HG03097 (cell line): ENCODE results near the gene CCDC192.
"Not testable (repeated sequence)": the region's sequence is repeated elsewhere in the genome, so short reads cannot be mapped to it uniquely, and the experiment has no call there.

ENCODE experiments used
- ATAC-seq: cut with Tn5 transposase; IDR thresholded peaks from one replicate; pipeline ENCODE4 v1.9.1; 2021; ENCODE audit not compliant: unreplicated experiment, low FRiP score

Gene CCDC192

DNA sequence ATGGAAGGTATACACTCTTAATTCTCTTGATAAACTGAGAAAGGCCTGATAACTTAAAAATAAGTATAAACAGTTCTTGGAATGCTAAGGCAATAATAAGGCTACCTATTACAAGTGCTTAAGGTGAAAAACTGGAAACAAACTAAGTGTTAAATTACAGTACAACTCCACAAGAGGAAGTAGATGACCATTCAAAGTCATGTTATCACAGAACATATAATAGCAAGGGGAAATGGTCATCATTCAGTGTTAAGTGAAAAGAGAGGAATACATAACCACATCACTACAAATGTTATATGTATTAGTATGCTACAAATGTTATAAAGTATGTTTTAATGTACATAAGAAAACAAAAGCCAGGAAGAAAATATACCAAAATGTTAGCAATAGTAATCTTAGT lies 135.9 kb downstream of the CCDC192 start:
- ATAC-seq, result peak; percentile 34

DNA sequence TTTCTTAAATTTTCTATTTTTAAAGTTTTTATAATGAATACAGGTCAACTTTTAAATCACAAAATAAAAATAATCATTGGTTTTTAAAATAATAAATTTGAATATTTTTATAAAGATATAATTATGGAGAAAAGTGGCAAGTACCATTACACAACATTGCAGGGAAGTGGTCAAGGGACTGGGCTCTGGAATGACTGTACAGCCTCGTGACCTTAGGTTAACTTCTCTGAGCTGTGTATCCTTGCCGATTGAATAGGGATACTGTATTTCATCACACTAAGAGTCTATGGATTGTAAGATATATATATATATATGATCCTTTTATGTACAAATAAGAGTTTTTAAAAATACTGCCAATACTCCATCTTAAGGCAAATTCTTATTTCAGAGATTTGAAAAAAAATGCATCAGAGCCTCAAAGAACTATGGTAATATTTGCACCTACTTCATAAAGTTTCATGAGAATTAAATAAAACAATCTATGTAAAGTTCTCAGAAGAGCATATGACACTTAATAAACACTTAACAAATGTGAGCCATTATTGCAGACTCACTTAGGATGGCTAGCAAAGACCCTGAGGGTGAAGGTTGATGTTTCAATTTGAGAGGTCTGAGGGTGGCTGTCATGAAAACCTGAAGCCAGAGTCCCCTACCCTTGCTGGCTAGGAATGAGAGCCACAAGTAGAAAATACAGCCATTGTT lies 136.5 kb downstream of the CCDC192 start:
- peak; percentile 46 for ATAC-seq

DNA sequence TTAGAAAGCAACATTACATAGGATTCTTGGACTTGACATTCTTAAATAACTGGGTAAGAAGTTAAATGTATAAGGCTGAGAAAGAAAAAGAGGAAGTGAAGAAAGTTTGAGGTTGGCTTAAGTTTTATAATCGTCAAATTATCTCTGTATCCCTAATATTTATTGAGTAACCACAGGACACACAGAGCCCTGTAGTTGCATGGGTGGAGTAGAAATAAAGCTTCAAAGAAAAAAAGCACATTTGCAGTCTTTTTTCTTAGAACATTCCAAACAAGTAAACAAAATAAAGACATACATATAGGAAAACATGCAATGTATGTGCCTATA lies 137.0 kb downstream of the CCDC192 start:
- peak; percentile 42 for ATAC-seq

DNA sequence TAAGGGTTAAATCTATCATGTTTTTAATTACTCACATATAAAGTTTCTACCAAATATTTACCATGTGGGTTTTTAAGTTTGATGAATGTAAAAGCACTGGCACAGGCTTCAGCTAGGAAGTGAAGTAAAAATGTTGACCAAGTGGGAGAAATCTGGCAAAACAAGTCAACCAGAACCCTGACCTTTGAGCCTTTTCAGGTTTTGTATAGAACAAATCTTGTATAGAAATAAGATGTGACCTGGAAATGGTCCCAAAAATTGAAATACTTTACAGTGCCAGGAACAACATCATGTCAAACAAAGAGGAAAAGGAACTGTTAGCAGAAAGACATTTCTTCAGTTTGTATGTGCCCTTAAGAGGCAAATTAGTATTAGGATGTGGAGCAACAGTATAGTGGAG lies 137.6 kb downstream of the CCDC192 start:
- ATAC-seq, result no peak

DNA sequence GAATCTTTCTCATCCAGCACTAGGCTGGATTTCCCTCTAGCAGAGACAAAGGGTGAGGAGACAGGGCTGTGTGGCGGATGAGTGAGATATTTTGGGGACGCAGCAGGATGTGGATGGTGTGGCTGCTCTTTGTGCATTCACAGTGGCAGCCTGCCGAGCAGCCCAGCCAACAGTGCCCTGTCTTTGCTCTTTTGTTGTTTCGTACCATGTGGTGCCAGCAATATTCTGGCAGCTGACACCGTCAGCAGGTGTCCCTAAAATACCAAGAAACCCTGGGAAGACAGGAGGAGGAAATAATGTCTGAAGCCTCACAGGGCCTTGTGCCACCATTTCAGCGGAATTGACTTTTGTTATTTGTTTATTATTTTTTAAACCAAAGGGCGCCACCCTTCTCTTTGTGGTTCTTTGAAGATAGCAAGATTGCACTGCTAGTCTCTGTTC lies 141.4 kb downstream of the CCDC192 start:
- no peak for ATAC-seq

DNA sequence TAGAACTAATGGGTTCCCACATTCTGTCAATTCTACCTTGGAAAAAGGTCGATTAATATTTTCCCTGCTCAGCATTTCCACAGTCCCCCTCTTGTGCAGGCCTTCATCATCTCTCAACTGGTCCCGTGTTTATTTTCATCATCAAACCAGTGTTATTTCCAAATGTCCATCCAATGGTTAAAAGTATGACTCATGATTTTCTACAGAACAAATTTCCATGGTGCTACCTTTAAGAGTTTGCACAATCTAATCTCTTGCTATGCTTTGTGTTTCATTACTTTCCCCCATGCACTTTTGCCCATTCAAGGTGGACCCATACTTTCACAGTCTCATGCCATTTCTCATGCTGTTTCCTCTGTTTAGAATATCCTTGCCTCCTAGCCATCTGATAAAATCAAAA lies 143.7 kb downstream of the CCDC192 start:
- ATAC-seq, result no peak

DNA sequence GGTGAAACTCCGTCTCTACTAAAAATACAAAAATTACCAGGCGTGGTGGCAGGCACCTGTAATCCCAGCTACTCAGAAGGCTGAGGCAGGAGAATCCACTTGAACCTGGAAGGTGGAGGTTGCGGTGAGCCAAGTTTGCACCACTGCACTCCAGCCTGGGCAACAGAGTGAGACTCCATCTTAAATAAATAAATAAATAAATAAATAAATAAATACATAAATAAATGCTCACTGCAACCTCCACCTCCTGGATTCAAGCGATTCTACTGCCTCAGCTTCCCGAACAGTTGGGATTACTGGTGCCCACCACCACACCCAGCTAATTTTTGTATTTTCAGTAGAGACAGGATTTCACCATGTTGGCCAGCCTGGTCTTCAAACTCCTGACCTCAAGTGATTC lies 144.4 kb downstream of the CCDC192 start:
- ATAC-seq, result not testable (repeated sequence)

DNA sequence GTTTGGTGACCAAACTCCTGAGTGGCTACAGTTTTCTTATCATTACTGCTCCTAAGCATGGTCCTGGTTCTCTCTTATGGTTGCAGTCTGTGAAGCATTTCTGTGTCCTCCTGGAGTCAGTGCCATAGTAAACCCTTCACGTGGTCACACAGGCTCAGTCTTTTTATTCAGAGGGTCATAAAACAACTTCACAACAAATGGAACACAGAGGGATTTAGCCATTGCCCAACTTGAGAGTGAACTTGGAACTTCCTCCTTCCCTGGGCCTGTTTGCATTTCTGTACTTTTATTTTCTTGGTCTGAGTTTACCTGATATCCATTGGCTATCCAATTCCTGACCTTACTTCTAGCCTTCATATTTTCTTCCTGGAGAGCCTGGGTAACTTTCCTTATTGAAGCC lies 144.9 kb downstream of the CCDC192 start:
- no peak for ATAC-seq

DNA sequence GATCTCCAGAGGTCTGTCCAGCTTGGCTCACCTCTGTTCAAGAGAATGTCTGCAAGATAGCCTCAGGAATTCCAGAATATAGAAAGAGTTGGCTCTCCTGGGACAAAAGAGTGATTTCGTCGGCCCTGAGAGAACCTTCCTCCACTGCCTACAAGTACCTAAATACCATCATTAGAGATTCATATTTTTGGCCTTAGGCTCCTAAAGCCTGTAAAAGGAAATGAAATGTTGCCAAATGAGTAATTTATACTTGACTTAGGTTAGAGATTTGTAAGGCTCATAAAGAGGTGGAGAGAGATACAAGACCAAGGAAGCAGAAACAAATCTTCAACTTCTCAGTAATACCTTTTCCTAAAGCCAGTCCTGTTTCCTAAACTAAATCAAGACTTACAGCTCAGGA lies 146.2 kb downstream of the CCDC192 start:
- no peak for ATAC-seq

DNA sequence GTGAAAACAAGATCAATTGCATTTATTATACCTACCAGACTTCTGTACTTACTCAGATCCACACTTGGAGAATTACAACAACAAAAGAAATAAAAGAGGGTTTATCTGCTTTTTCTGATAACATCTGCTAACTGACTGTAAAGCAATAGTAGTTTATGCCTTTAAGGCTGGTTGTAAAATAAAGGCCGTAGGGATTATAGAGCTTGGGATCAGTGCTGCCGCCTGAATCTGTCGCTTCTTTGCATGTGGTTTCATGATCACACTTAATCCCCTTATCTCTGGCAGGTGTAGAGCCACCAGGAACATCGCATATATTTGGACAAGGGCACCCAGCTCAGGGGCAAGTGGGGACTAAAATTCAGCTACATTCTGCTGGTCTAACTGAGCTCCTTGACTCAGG lies 146.7 kb downstream of the CCDC192 start:
- ATAC-seq, result no peak

DNA sequence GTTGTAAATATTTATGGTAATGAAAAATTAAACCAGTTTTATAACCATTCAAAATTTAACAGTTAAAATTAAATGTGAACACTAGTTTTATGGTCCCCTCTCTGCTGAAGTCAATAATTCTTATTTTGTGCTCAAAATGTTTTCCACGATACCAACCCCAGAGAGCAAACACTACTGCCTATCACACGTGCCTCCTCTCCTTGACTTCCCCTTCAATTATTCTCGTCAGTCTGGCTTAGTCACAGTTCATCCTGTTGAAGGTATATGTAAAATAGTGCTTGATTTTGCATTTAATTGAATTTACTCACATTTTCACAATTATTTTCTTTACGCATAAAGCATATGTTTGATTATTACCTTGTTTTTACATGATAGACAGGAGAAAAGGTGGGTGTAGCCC lies 148.8 kb downstream of the CCDC192 start:
- ATAC-seq, result no peak

DNA sequence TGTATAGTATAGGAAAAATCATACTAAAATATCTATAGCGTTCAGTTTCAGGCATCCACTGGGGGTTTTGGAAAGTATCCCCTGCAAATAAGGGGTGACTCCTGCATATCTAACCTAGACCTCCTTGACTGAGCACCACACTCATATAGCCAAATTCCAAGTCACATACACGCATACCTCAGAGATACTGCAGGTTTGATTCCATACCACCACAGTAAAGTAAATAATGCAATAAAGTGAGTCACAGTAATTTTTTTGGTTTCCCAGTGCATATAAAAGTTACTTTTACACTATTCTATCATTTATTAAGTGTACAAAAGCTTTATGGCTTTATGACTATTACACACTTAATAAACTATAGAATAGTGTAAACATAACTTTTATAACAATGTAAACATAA lies 151.3 kb downstream of the CCDC192 start:
- no peak for ATAC-seq

DNA sequence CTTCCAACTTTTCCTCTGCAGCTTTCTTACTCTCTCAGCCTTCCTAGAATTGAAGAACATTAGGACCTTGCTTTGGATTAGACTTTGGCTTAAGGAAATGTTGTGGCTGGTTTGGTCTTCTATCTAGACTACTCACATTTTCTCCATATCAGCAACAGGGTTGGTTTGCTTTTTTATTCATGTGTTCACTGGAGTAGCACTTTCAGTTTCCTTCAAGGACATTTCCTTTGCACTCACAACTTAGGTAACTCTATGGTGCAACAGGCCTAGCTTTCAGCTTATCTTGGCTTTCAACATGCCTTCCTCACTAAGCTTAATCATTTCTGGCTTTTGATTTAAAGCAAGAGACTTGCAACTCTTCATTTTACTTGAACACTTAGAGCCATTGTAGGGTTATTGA lies 153.1 kb downstream of the CCDC192 start:
- ATAC-seq, result peak; percentile 97

DNA sequence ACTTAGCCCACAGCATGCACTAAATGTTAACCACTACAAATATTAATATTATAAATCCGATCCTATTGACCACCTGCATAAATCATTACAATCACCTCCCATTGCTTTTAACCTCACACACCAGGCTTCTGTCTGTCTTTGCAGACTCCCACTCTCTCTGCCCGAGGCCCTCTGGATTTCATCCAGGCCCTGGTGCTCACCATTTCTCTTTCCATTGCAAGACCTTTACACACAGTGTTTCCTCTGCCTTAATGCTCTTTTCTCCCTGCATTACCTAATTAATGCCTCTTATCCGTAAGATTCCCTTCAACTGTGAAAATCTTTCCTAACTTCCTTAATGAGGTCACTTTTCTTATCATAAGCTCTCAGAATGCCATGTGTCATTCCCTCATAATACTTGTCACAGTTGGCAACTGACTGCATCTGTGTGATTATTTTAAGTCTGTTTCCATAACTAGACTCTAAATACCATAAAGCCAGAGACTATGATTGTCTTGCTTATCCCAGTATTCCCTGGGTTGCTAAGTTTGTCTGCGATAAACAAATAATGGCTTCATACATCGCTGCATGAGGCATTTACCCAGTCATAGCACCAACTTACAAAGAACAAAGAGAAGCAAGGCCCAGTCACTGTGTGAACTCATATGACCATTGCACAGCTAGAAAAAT lies 155.1 kb downstream of the CCDC192 start:
- ATAC-seq, result no peak

DNA sequence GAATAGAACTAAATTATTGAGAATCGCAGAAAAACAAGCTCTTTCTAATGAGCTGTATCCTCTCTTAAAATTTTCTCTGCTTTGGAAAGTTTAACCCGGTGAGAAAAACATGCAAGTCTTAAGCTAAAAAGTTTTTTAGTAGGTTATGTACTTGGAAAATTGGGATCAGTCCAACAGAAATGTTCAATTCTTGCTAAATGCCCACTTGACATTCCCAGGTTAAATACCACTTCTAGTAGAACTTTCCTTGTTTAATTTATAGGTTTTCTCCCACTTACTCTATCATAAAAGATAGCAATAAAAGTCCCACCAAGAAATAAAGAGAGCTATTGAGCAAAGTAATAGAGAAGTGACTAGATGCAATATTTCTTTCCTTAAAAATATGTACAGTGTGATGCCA lies 157.1 kb downstream of the CCDC192 start:
- ATAC-seq, result no peak

DNA sequence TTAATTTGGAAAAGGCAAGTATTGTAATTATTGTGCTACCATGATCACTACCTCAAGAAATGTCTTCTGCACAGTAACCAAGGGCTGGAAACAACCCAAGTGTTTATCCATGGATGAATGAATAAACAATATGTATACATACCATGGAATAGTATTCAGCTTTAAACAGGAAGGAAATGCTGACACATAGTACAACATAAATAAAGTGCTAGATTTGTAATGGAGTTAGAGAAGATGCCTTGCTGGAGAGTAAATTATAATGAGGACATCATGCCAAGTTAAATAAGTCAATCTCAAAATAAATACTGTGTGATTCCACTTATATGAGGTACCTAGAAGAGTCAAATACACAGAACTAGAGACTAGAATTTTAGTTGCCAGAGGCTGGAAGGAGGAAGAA lies 160.0 kb downstream of the CCDC192 start:
- no peak for ATAC-seq

DNA sequence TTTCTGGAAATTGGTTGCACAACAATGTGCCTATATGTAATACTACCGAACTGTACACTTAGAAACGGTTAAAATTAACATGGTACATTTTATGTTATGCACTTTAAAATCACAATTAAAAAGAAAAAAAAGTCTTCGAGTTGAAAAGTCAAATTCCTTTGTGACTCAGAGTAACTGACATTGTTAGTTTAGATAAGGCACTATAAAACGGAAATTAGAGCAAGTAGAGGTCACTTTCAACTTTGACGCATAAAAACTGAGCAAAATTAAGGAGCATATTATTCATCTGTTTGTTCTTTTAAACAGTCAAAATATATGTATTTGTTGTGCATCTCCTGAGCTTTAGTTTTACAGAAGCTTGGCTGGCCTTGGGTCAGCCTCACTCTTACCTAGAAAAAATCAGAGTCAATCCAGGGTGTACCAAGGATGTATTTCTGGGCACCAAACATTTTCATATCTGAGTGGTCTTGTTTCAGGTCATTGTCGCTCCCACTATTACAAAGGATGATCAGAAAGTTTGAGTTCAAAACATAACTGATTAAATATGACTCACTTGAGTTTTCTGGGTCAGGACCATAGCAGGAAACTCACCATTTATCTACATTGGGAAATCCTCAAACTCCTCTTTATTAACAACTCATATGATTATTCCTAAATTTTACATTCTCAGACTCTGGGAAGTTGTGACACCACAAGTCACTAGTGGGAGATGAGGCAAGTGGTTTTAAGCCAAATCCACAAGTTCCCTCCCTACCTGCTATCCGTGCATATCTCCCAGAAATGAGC lies 160.6 kb downstream of the CCDC192 start:
- no peak for ATAC-seq

DNA sequence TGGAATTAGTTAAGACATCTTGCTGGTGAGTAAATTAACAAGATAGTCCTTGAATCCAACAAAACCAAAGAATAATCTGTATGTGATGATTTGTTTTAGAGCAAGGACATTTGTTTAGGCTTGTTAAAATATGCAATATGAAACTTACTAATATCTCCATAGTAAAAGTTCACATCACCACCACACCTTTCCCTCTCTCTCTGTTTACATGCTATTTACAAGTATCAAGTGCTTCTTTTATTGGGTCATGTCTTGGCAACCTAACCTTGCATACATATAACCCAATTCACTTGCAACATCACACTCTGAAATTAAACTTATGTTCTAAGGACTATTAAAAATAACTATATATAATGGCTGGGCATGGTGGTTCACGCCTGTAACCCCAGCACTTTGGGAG lies 161.3 kb downstream of the CCDC192 start:
- no peak for ATAC-seq

DNA sequence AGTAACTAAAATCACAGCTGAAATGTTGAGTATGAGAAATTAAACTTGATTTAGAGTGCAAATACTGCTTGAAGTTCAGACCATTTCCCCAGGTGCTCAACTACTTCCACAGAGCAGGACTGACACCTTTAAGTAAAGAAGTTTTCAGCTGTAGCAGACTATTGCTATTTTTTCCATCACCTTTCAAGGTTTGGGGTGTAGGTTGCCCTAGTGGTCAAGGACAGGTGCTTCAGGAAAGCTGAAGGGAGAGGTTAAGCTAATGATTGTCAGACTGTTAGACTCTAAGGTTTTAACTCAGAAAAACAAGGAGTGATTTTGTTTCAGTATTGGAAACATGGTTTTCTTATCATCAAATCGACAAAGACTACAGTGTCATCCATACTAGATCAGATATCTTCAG lies 162.1 kb downstream of the CCDC192 start:
- ATAC-seq, result no peak

DNA sequence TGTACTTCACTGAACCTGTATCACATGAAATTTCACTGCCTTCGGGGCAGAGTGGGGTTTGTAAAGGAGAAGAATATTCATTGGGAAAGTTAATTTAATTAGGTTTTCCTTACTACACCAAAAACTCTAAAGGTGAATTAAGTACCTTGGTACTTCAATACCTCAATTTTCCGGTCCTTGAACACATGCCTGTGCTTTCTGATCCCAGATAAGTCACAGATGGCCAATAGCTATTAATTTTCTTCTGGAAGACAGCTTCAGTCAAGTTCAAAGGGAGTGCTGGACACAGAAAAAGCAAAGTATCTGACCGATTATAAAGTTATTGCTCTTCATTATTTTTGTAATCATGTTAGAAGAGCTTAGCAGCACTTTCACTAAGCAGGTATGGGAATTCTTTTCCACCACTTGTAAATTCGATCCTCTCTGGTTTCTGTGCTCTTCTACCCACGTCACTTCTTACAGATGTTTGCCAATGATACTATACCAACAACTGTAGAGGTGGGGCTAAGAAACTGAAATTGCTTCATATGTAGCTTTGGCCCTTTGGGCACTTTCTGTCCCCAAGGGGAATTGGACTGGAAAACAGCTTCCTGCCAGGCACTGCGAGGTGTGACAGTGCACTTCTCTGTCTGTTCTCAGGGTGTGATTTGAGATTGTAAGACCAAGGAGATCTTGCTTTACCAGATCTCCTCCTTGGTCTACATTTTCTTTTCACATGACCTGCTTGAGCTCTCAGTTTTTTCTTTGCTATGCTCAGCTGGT lies 164.0 kb downstream of the CCDC192 start:
- ATAC-seq, result peak; percentile 84

DNA sequence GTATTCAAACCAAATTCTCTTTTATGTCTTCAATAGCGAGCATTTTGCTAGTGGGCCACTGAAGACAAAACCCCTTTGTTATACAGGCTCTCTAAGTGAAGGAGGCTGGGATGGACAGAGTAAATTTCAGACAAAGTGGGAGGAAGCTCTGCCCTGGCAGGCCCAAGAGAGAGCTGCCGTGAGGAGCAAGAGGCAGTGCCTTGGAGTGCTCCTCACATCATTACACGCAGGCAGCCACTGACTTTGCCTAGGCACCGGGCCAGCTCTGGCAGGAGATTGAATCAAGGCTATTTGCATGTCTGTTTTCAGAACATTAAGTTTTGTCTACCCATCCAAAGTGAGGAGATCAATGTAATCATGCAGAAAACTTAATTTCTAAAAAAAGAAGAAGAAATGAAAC lies 167.7 kb downstream of the CCDC192 start:
- no peak for ATAC-seq
